Suprapubic skin (tissue), 4 donors: ENCODE data around the gene CALD1.

Experiments used
- EP300 ChIP-seq: sonication (generic); formaldehyde crosslinking; IDR thresholded peaks from one replicate; pipeline ENCODE4 v1.6.1; 2017; ENCODE audit warnings: antibody characterized with exemption
- POLR2A ChIP-seq, 2 donors: fragments of 450-650 bp; IDR thresholded peaks; one replicate each; pipeline ENCODE4 v1.6.1; 2017; ENCODE audit warnings: antibody characterized with exemption in 2 of 2, mild to moderate bottlenecking in 2 of 2, moderate library complexity in 2 of 2
- POLR2AphosphoS5 ChIP-seq, 3 donors: sonication (generic); formaldehyde crosslinking; IDR thresholded peaks; one replicate each; pipeline ENCODE4 v1.6.1; 2017; ENCODE audit warnings: antibody characterized with exemption in 3 of 3
- TF ChIP-seq, protein P1 (sequence below), 2 donors: fragments of 200-600 bp in 1 of 2; fragments of 450-650 bp in 1 of 2; sonication (generic) in 1 of 2; IDR thresholded peaks; one replicate each; pipeline ENCODE4 v1.5.1; 2016 to 2019; ENCODE audit warnings: antibody characterized with exemption in 2 of 2, mild to moderate bottlenecking in 1 of 2, moderate library complexity in 1 of 2

DNA sequence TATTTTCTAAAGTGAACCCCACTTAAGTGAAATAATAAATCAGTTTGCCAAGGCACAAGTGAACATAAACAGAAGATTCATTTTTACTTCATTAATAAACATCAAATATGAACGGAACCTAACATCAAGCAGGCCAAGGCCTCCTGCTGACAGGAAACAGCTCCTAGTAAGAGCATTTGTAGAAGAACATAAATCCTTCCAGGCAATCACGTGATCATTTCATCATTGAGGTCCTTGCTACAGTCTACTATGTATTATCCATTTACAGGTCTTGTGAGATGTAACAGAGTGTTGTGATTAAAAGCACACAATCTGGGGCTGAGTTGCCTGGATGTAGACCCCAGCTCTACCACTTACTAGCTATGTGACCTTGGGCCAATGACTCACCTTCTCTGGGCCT, 70.6 kb downstream of the CALD1 start:
- TF ChIP-seq POLR2AphosphoS5 (IDR thresholded peaks at IDR 0.05) (no peak), POLR2A (IDR thresholded peaks at IDR 0.05) (no peak), EP300 (no peak)
- TF ChIP-seq, protein P1, sequence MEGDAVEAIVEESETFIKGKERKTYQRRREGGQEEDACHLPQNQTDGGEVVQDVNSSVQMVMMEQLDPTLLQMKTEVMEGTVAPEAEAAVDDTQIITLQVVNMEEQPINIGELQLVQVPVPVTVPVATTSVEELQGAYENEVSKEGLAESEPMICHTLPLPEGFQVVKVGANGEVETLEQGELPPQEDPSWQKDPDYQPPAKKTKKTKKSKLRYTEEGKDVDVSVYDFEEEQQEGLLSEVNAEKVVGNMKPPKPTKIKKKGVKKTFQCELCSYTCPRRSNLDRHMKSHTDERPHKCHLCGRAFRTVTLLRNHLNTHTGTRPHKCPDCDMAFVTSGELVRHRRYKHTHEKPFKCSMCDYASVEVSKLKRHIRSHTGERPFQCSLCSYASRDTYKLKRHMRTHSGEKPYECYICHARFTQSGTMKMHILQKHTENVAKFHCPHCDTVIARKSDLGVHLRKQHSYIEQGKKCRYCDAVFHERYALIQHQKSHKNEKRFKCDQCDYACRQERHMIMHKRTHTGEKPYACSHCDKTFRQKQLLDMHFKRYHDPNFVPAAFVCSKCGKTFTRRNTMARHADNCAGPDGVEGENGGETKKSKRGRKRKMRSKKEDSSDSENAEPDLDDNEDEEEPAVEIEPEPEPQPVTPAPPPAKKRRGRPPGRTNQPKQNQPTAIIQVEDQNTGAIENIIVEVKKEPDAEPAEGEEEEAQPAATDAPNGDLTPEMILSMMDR (IDR thresholded peaks at IDR 0.05), result no peak
